ENCODE measurements around the gene CASQ1. TPM values are rescaled to one million over a fixed set of nuclear protein-coding genes. Genes with fewer than 3 reads are reported as not detected.

Gene CASQ1
- total RNA-seq, 4 donors from 2014 or later = 0.12 to 0.23 TPM; not detected in 2

- no peak for TF ChIP-seq POLR2A (IDR thresholded peaks at IDR 0.05)
- TF ChIP-seq, protein P1, sequence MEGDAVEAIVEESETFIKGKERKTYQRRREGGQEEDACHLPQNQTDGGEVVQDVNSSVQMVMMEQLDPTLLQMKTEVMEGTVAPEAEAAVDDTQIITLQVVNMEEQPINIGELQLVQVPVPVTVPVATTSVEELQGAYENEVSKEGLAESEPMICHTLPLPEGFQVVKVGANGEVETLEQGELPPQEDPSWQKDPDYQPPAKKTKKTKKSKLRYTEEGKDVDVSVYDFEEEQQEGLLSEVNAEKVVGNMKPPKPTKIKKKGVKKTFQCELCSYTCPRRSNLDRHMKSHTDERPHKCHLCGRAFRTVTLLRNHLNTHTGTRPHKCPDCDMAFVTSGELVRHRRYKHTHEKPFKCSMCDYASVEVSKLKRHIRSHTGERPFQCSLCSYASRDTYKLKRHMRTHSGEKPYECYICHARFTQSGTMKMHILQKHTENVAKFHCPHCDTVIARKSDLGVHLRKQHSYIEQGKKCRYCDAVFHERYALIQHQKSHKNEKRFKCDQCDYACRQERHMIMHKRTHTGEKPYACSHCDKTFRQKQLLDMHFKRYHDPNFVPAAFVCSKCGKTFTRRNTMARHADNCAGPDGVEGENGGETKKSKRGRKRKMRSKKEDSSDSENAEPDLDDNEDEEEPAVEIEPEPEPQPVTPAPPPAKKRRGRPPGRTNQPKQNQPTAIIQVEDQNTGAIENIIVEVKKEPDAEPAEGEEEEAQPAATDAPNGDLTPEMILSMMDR (IDR thresholded peaks at IDR 0.05) = no peak
- WGBS, 2 donors = 71 to 81% methylated on average over 13 of the region's 13 CpGs
- no peak overlapping the region for H3K4me3 ChIP-seq (ENCODE audit: low read depth, poor library complexity, severe bottlenecking)
- no peak for DNase-seq (ENCODE audit: low spot score in 2 of 2)
- intact Hi-C loops (cut with DNase I; ENCODE audit: low total_unique reads) = no loop called here
These were observed 21.6 kb upstream of the CASQ1 start for GRCh38 chr1:160168609-160169369.

DNA sequence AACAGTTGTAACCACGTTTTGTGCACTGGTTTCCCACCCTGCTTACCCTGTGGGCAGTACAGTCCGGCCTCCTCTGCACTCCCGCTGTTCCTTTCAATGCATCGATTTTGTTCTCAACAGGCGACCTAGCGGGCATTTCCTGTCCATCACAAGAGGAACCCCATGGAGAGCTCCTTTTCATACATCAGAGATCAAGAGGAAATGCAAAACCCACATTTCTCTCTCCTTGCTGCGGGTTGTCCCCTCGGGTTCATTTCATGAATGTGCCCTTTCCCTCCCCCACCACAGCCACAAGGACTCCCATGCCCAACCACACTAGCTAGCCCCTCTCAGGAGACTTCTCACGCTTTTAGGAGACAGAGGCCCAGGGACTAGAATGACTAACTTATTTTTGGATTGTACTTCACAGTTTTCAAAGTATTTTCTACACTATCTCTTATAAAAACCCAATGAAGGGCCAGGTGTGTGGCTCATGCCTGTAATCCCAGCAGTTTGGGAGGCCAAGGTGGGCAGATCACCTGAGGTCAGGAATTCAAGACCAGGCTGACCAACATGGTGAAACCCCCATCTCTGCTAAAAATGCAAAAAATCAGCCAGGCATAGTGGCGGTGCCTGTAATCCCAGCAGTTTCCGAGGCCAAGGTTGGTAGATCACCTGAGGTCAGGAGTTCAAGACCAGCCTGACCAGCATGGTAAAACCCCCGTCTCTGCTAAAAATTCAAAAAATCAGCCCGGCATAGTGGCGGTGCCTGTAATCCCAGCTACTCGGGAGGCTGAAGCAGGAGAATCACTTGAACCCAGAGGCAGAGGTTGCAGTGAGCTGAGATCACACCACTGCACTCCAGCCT lies 20.6 kb upstream of the CASQ1 start:
- no peak for DNase-seq (ENCODE audit: low spot score in 2 of 2)
- WGBS, 2 donors = 61 to 65% methylated on average over 15 of the region's 15 CpGs
- intact Hi-C loops (cut with DNase I; ENCODE audit: low total_unique reads) = no loop called here

DNA sequence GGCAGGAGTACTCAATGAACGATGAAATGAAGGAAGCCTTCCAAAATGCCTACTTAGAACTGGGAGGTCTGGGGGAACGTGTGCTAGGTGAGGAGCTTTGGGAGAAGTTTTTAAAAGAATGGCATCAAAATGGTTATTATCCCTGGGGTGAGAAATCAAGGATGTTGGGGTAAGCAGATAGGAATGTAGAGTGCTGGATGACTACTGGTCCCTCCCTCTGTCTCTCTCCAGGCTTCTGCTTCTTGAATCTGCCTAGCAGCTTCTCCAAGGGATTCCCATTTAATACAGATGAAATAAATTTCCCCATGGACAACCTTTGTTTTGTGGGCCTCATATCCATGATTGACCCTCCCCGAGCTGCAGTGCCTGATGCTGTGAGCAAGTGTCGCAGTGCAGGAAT lies 19.0 kb upstream of the CASQ1 start:
- WGBS, 2 donors = 87 to 88% methylated on average over 4 of the region's 4 CpGs
- DNase-seq (ENCODE audit: low spot score in 2 of 2) = no peak
- H3K4me3 ChIP-seq (ENCODE audit: low read depth, poor library complexity, severe bottlenecking) = no peak overlapping the region
- intact Hi-C loops (cut with DNase I; ENCODE audit: low total_unique reads) = no loop called here
- TF ChIP-seq, protein P1 (IDR thresholded peaks at IDR 0.05) = no peak
- no peak for TF ChIP-seq POLR2A (IDR thresholded peaks at IDR 0.05)

More for the DNA sequence above, 20.6 kb upstream of the CASQ1 start:
- TF ChIP-seq, protein P1 (IDR thresholded peaks at IDR 0.05) = no peak
- TF ChIP-seq POLR2A (IDR thresholded peaks at IDR 0.05) = no peak
- no peak overlapping the region for H3K4me3 ChIP-seq (ENCODE audit: low read depth, poor library complexity, severe bottlenecking)

DNA sequence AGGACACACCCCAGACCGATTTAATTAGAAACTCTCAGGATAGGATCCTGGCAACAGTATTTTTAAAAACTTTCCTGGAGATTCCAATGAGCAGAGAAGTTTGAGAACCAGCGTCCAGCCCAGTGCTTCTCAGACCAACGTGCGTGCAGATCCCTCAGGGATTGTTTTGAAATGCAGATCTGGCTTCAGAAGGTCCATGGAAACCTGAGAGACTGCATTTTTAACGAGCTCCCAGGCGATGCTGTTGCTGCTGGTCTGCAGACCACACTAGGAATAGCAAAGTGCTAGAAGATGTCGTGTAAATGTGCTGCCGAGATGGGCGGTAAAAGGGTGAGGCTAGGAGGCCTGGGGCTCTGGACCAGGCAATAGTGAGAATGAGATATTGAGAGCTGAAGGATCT lies 18.4 kb upstream of the CASQ1 start:
- TF ChIP-seq POLR2A (IDR thresholded peaks at IDR 0.05) = no peak
- TF ChIP-seq, protein P1 (IDR thresholded peaks at IDR 0.05) = no peak
- intact Hi-C loops (cut with DNase I; ENCODE audit: low total_unique reads) = no loop called here
- WGBS, 2 donors = 67 to 68% methylated on average over 9 of the region's 9 CpGs

GRCh38 chr1:160177231-160177630 lies 13.1 kb upstream of the CASQ1 start:
- DNase-seq (ENCODE audit: low spot score in 2 of 2) = no peak
- no peak overlapping the region for H3K4me3 ChIP-seq (ENCODE audit: low read depth, poor library complexity, severe bottlenecking)
- 86 to 88% methylated on average over 2 of the region's 2 CpGs for WGBS, 2 donors
- TF ChIP-seq, protein P1 (IDR thresholded peaks at IDR 0.05) = no peak
- no peak for TF ChIP-seq POLR2A (IDR thresholded peaks at IDR 0.05)
- intact Hi-C loops (cut with DNase I; ENCODE audit: low total_unique reads) = no loop called here

More for the DNA sequence above, 18.4 kb upstream of the CASQ1 start:
- no peak overlapping the region for H3K4me3 ChIP-seq (ENCODE audit: low read depth, poor library complexity, severe bottlenecking)
- no peak for DNase-seq (ENCODE audit: low spot score in 2 of 2)
